ENCODE data around the gene OTOF. TPM values are rescaled to one million over a fixed set of nuclear protein-coding genes. Genes with fewer than 3 reads are reported as not detected.

Gene OTOF
- total RNA-seq, 1 donor from 2014 or later = not detected

- DNase-seq (ENCODE audit: low spot score) = no peak
- intact Hi-C loops (cut with DNase I) = no loop called here
Observed at GRCh38 chr2:26429779-26430578, 47.9 kb downstream of the OTOF start.

GRCh38 chr2:26428846-26429245 lies 49.1 kb downstream of the OTOF start:
- intact Hi-C loops (cut with DNase I) = no loop called here
- no peak for DNase-seq (ENCODE audit: low spot score)

GRCh38 chr2:26424221-26424620 lies 53.7 kb downstream of the OTOF start:
- DNase-seq (ENCODE audit: low spot score) = no peak
- intact Hi-C loops (cut with DNase I) = no loop called here

- intact Hi-C loops (cut with DNase I) = no loop called here
- no peak for DNase-seq (ENCODE audit: low spot score)
Observed at GRCh38 chr2:26423750-26424149, 54.2 kb downstream of the OTOF start.

GRCh38 chr2:26422947-26423629 lies 54.8 kb downstream of the OTOF start:
- intact Hi-C loops (cut with DNase I) = no loop called here
- DNase-seq (ENCODE audit: low spot score) = no peak

GRCh38 chr2:26421961-26422360 lies 56.0 kb downstream of the OTOF start:
- intact Hi-C loops (cut with DNase I) = no loop called here
- no peak for DNase-seq (ENCODE audit: low spot score)

GRCh38 chr2:26414311-26414710 lies 63.6 kb downstream of the OTOF start:
- intact Hi-C loops (cut with DNase I) = no loop called here
- DNase-seq (ENCODE audit: low spot score) = no peak

- no peak for DNase-seq (ENCODE audit: low spot score)
- intact Hi-C loops (cut with DNase I) = no loop called here
Observed at GRCh38 chr2:26412091-26412673, 65.7 kb downstream of the OTOF start.

- DNase-seq (ENCODE audit: low spot score) = no peak
- intact Hi-C loops (cut with DNase I) = no loop called here
Observed at GRCh38 chr2:26411419-26411818, 66.5 kb downstream of the OTOF start.

GRCh38 chr2:26410764-26411243 lies 67.1 kb downstream of the OTOF start:
- intact Hi-C loops (cut with DNase I) = no loop called here
- no peak for DNase-seq (ENCODE audit: low spot score)

- no peak for DNase-seq (ENCODE audit: low spot score)
- intact Hi-C loops (cut with DNase I) = no loop called here
Observed at GRCh38 chr2:26409785-26410184, 68.1 kb downstream of the OTOF start.

GRCh38 chr2:26407526-26407925 lies 70.4 kb downstream of the OTOF start:
- no peak for DNase-seq (ENCODE audit: low spot score)
- intact Hi-C loops (cut with DNase I) = no loop called here

Other genes starting within 250 kb of the OTOF start
- 244 TPM for gene HADHA, start 233.5 kb downstream of the OTOF start, total RNA-seq
- gene HADHB, start 233.2 kb downstream of the OTOF start, total RNA-seq = 532 TPM
- gene SELENOI, start 132.0 kb downstream of the OTOF start, total RNA-seq = 14.5 TPM
- gene ADGRF3, start 131.3 kb downstream of the OTOF start, total RNA-seq = 0.51 TPM
- gene DRC1, start 76.2 kb downstream of the OTOF start, total RNA-seq = 0.13 TPM
- gene CIB4, start 163.2 kb upstream of the OTOF start, total RNA-seq = not detected
- gene KCNK3, start 214.6 kb upstream of the OTOF start, total RNA-seq = 0.70 TPM